HG02870 (cell line): Measurements from ENCODE around the gene TOM1L2.

Source experiments
- ATAC-seq: cut with Tn5 transposase; IDR thresholded peaks from one replicate; pipeline ENCODE4 v1.9.1; 2021; ENCODE audit warnings: mild to moderate bottlenecking, moderate library complexity; ENCODE audit not compliant: unreplicated experiment

TOM1L2 gene

GRCh38 chr17:17880577-17881196, 91.5 kb downstream of the TOM1L2 start:
- no peak for ATAC-seq

- no peak for ATAC-seq
Observed at GRCh38 chr17:17877529-17878358, 94.5 kb downstream of the TOM1L2 start.

DNA sequence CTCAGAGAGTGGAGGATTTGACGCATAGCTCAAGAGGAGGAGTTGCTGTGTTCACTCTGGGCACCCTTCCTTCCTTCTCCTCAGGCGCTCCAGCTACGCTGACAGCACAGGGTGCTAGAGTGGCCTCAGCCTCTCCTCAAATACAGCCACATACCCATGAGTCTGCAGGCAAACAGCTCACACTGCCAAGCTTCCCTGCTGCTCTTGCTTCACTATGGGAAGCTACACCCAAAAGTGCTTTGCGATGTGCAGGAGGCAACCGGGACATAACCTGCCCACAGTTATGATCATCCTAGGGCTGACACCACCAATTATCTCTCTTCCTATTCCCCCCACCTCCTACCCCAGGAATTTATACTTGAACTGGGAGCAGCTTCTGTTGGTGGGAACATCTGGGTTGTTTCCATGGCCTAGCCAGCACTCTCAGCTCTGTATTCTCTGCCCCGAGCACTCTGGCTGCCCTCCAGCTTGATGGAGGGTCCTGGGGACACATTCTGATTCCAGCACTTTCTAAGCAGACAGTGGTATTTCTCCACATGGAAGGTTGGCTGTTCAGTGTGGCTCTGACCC, 95.2 kb downstream of the TOM1L2 start:
- no peak for ATAC-seq

GRCh38 chr17:17874478-17874877, 97.7 kb downstream of the TOM1L2 start:
- no peak for ATAC-seq

- ATAC-seq: no peak
Observed at GRCh38 chr17:17873450-17873991, 98.7 kb downstream of the TOM1L2 start.

DNA sequence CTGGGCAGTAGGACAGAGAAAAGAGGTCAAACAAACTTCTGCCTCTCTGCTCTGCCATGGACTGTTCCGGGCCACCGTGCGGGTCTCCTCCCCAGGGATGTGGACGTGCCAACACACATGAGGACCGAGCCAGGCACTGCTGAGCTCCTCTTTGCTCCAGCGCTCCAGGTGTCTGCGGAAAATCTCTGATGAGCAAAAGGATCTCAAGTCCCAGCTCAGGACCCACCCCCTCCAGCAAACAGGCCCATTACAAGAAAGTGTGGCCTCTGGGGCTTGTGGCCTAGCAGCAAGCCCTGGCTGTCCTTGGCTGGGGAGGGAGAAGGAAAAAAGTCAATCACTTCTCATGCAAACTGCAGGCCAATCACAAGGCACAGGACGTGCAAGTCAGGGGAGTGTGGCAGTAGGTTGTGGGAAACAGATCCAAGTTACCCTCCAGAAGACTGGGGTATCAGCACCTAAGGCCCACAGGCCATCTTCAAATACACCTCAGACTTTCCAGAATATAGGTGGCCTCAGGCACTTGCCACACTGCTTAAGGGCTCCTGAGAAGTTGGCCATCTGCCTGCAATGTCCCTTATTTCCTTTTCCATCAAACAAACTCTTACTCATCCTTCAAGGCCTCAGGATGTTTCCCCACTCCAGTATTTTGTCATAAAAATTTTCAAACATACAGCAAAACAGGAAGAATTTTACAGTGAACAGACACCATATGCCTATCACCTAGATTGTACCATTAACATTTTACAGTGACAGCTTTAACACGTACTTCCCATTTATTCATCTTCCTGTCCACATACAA, 99.5 kb downstream of the TOM1L2 start:
- ATAC-seq: no peak

DNA sequence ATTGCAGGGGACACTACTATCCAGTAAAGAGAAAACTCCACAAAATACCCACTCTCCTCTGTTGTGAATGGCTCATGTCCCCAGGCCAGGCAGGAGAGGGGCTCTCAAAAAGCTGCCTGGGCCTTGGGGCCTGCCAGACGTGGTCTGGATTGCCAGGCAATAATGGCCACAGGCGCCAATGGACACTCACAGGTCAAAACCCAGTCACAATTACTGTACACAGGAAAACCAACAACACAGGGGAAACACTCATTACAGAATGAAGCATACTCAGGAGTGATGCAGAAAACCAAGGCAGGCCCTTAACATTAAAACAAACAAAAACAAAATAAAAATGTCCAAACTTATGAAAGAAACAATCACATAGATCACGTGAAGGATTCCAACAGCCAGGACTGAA, 100.3 kb downstream of the TOM1L2 start:
- ATAC-seq: no peak

- no peak for ATAC-seq
Observed at GRCh38 chr17:17870247-17870646, 102.0 kb downstream of the TOM1L2 start.

GRCh38 chr17:17868641-17869522, 103.3 kb downstream of the TOM1L2 start:
- no peak for ATAC-seq

DNA sequence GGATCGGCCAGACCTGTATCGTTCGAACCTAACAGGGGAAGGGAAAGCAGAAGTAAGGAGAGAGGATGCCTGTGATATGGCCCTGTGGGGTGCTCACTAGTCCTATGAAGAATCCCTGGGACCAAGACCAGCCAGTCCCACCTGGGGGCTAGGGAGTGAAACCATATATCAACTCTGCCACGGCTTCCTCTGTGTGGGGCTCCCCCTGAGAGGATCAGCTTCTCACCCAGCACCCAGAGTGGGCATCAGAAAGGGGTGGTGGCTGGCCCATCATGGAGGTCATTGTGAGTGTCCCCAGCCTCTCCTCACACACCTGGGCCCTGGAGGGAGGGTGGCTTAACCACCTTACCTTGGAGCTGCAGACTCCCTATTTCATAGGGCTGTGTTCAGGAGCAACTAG, 105.3 kb downstream of the TOM1L2 start:
- ATAC-seq: no peak

- ATAC-seq: no peak
Observed at GRCh38 chr17:17866425-17866824, 105.8 kb downstream of the TOM1L2 start.

- ATAC-seq: no peak
Observed at GRCh38 chr17:17865035-17865434, 107.2 kb downstream of the TOM1L2 start.

GRCh38 chr17:17860766-17861107, 111.5 kb downstream of the TOM1L2 start:
- no peak for ATAC-seq

GRCh38 chr17:17859909-17860765, 112.1 kb downstream of the TOM1L2 start:
- peak; percentile 45 for ATAC-seq

GRCh38 chr17:17857496-17857895, 114.7 kb downstream of the TOM1L2 start:
- ATAC-seq: no peak

DNA sequence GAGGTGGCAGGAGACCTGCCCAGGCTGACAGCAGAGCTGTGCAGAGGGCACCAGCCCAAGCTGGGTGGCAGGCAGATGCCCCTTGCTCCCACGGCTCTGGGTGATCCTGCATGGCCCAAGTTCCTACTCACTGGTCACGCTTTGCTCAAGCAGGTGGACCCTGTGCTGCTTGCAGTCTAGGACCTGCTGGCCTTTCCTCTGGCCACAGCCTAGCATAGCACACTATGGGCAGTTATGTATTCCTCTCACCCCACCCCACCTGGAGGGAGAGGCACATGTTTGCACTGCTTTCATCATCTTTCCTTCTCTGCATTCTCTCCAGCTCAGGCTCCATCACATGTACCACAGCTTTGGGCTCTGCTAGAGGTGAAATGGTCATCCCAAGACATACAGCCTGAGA, 115.8 kb downstream of the TOM1L2 start:
- ATAC-seq: no peak

DNA sequence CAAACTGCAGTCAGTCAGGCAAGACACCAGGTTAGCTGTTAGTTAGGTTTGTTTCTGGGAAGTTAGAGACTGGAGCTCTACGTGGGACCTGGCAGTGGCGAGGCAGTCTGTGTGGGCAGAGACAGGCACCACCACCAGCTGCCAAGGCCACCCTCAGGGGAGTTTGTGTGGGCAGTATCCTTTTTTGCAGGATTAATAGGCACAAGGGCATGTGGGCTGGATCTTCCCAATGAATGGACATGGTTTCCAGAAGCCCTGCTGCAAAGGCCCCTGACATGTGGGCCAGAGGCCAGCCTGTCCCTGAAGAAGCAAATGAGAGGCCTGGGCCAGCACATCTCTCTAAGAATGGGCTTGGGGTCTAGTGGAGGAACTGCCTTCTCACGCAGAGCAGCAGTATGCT, 116.2 kb downstream of the TOM1L2 start:
- no peak for ATAC-seq

DNA sequence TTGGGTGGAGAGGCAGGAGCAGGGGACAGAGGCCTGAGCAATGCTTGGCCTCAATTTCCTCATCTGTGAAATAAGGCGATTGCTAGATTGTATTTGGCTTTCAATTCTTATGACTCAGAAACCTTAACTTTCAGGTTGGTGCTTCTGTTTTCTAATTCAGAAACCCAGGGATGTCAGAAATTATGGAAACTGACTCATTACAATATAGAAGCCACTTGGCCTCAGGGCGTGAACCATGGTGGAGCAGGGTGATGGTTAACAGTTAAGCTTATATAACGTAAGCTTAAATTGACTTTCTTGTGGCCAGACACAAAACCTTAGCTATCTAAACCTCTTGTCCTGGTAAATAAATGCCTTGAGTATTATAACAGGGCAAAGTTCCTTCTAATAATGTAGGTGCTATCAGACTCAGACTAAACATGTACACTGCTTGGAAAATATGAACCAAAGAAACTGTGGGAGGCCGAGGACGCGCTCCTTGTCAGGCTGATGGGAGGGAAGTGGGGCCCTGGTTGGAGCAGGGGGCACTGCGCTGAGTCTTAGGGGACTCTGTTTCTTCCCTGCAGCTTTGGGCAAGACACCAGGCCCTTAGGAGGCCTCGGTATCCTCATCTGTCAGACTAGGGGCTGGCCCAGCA, 118.3 kb downstream of the TOM1L2 start:
- ATAC-seq: no peak

- ATAC-seq: no peak
Observed at GRCh38 chr17:17852930-17853329, 119.3 kb downstream of the TOM1L2 start.
